DMS153 (cell line): ENCODE results near the gene ROMO1.
"Not testable (repeated sequence)": the region's sequence is repeated elsewhere in the genome, so short reads cannot be mapped to it uniquely, and the experiment has no call there.

ENCODE experiments used
- DNase-seq: peaks from one replicate; lab custom pipeline; 2025; lab: John Stamatoyannopoulos, UW

ROMO1 gene

GRCh38 chr20:35681960-35682359 lies 17.2 kb upstream of the ROMO1 start:
- no peak for DNase-seq

- not testable (repeated sequence) for DNase-seq
Observed at GRCh38 chr20:35685368-35685767, 13.8 kb upstream of the ROMO1 start.

- DNase-seq: not testable (repeated sequence)
Observed at GRCh38 chr20:35686872-35687271, 12.3 kb upstream of the ROMO1 start.

GRCh38 chr20:35690265-35690664 lies 8.9 kb upstream of the ROMO1 start:
- DNase-seq: no peak

- no peak for DNase-seq
Observed at GRCh38 chr20:35695245-35695749, 3.9 kb upstream of the ROMO1 start.

- no peak for DNase-seq
Observed at GRCh38 chr20:35695978-35696377, 3.2 kb upstream of the ROMO1 start.

- no peak for DNase-seq
Observed at GRCh38 chr20:35697696-35698297, 1.4 kb upstream of the ROMO1 start.

- DNase-seq: no peak
Observed at GRCh38 chr20:35698298-35699126, 693 bp upstream of the ROMO1 start.

- no peak for DNase-seq
Observed at GRCh38 chr20:35699957-35700624, 886 bp downstream of the ROMO1 start.

GRCh38 chr20:35700625-35701148 lies 1.5 kb downstream of the ROMO1 start:
- no peak for DNase-seq

- no peak for DNase-seq
Observed at GRCh38 chr20:35702051-35702823, 3.0 kb downstream of the ROMO1 start.

GRCh38 chr20:35702824-35703695 lies 3.9 kb downstream of the ROMO1 start:
- no peak for DNase-seq

GRCh38 chr20:35704514-35705261 lies 5.5 kb downstream of the ROMO1 start:
- no peak for DNase-seq

- not testable (repeated sequence) for DNase-seq
Observed at GRCh38 chr20:35705894-35706293, 6.7 kb downstream of the ROMO1 start.

- not testable (repeated sequence) for DNase-seq
Observed at GRCh38 chr20:35706591-35707529, 7.7 kb downstream of the ROMO1 start.

GRCh38 chr20:35708502-35708901 lies 9.3 kb downstream of the ROMO1 start:
- no peak for DNase-seq

- no peak for DNase-seq
Observed at GRCh38 chr20:35709259-35709658, 10.1 kb downstream of the ROMO1 start.

- DNase-seq: no peak
Observed at GRCh38 chr20:35710039-35710438, 10.8 kb downstream of the ROMO1 start.
